ENCODE results near the gene GPR4.
"Not testable (repeated sequence)": the region's sequence is repeated elsewhere in the genome, so short reads cannot be mapped to it uniquely, and the experiment has no call there.

GPR4 gene

DNA sequence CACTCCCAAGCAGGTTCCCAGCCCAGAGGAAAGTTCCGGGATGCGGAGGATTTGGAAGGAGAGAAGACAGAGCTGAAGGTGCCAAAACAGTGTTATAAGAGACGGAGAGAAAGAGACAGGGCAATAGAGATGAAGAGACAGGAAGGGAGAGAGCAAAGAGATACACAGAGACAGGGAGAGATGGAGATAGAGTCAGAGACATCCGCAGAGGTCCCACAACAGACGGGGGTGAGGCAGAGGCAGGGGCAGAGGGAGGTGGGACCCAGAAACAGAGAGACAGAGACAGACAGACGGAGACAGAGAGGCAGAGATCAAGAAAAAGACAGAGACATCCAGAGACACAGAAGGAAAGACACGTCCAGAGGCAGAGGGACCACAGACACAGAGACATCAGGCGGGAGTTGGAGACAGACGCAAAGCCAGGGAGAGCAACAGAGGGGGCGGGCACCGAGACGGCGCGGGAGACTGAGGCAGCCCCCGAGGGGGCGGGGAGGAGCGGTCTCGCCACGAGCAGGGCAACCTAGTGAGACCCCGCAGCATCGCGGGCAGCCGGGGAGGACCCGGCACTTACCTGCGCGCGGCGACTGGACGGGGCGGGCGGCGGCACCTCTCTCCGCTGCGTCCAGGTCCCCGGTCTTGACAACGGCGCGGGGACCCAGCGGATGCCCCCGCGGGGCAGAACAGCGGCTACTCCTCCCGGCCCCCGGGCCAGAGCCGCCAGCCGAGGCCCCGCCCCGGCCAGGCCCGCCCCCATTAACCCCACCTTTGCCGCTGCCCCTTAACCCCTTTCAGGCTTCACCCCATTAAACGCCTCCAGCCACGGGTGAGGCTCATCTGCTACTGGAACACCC, at the start of gene GPR4:
Gene GPR4, minus strand, starts transcription at position 689 of the 851 bp plus-strand sequence. CDS start 10,346 bp downstream, outside the sequence.
- no peak for DNase-seq

DNA sequence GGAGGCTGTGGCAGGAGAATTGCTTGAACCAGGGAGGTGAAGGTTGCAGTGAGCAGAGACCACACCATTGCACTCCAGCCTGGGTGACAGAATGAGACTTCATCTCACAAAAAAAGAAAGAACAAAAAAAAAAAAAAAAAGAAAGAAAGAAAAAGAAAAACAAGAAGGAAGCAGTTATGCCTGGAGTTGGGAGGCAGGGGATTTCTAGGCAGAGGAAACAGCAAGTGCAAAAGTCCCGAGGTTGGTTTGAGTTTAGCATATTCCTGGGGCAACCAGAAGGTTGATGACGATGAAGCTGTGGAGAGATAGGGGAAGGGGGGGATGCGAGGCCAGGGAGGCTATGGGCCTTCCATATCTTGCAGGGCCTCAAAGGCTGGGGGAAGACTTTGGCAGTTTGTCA, 48.7 kb upstream of the GPR4 start:
- DNase-seq = no peak

DNA sequence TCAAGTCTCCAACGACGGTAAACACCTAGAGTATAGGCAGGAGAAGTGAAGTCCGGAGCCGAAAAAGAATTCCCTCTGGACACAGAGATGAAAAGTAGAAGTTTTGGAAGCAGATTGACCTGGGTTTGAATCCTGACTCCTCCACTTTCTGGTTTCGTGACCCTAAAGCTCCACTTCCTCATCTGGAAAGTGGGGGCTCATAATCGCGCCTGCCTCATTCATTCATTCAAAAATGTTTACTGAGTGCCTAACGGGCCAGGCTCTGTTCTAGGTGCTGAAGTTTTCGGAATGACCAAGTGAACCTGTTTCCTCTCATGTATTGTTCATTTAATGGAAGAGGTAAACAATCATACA, 44.3 kb upstream of the GPR4 start:
- DNase-seq = no peak

DNA sequence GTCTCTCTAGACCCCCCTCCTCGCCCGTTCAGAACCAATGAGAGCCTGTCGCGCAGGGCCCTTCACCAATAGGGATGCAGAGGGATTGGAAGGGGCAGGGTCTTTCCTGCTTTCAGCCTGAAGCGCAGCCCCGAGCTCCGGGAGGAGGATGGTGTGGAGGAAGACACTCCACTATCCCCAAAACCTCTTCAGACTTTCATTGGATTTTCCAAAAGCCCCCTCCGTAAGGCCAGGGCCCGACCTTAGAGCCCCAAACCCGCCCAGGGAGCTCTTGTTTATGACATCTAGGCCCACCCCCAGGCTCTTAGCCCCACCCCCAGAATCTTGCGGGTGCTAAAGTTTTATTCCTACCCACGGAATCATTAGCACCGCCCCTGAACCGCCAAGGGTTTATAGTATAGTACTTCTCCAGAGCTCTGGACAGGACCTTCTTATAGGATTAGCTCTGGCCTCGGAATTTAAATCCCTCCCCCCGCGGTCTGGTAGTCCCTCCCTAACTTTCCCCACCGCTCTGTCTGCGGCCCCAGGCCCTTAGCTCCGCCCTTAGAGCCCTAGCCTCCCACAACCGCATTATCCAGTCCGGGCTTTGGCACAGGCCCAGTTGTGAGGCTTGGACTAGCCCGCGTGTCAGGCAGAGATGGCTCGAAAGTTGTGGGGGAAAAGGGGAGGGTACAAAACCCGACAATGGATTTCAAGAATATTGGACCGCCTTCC, 43.8 kb upstream of the GPR4 start:
- peak; percentile 55 to 96 (median 88) for DNase-seq

GRCh38 chr19:45645068-45645630, 43.1 kb upstream of the GPR4 start:
- DNase-seq = peak in 43 of 51 donors; percentile 72 to 98 (median 93)

DNA sequence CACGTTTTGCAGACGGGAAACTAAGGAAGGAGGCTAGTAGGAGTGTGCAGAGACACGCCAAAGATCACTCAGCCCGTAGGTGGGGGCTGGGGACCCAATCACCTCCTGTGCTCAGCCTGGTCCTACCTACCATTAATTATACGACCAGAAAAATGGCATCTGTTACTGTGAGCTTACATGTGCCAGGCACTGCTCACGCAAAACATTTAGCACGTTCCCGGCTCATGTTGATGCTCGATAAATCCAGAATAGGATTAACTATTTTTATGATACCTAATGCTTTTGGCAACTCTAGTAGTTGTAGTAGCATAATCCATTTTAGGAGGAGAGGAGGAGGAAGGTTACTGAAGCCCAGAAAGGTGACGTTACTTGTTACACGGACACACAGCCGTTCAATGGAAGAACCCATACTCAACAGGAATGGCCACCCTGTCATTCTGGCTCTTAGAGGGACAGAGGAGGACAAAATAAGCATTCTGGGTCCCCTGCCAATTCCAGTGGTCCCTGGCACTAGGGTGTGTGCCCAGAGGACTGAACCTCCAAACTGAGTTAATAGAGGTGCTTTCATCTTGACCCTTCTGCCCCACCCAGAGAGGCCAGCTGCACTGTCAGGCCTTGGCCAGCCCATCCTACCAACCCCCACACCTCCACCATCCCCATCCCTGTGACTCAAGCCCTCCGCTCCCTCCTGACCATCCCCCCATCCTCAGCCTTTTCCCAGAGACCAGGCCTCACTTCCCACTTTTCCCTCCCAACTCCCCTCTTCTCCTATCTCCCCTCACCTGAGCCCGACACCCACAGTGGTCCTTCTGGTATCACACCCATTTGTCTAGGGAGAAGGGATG, 42.1 kb upstream of the GPR4 start:
- peak in 22 of 51 donors; percentile 4 to 63 (median 20) for DNase-seq

DNA sequence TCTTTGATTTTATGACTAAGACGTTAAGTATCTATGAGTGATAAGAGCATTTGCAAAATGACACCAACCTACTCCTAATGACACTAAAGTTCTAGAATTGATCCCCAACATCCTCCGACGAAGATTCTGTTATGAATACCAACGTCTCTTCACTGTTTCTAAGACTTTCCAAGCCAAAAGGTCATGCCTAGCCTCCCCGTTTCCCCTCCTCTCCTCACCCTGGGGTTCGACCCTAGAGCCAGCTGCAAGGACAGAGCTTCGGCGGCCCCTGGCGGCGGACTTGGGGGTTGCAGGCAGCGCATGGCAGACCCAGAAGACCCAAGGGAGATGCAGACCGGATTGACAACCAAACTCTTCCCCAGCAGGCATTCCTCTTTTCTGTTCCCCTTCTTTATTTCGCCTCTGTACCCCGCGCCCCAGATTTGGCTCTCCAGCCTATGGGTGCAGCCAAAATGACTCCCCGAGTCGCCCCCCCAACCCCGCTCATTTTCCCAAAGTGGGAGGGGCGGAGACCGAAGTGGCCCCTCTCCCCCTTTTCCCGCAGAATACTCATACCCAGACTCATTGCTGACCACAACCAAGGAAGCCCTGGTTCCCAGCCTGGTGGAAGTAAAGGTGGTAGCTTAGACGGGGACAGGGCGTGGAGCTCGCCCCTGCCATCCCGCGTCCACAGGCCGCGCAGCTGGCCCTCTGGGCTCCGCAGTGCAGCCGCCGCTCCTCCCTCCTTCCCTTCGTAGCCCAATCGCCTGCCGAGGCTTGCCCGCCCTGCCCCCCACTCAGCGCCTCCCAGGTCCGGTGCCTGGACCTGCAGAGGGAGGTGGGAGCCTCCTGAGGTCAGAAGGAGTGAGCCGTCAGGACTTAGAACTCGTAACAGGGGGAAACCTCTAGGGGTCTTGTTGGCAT, 41.3 kb upstream of the GPR4 start:
- DNase-seq = peak; percentile 32 to 94 (median 79)

DNA sequence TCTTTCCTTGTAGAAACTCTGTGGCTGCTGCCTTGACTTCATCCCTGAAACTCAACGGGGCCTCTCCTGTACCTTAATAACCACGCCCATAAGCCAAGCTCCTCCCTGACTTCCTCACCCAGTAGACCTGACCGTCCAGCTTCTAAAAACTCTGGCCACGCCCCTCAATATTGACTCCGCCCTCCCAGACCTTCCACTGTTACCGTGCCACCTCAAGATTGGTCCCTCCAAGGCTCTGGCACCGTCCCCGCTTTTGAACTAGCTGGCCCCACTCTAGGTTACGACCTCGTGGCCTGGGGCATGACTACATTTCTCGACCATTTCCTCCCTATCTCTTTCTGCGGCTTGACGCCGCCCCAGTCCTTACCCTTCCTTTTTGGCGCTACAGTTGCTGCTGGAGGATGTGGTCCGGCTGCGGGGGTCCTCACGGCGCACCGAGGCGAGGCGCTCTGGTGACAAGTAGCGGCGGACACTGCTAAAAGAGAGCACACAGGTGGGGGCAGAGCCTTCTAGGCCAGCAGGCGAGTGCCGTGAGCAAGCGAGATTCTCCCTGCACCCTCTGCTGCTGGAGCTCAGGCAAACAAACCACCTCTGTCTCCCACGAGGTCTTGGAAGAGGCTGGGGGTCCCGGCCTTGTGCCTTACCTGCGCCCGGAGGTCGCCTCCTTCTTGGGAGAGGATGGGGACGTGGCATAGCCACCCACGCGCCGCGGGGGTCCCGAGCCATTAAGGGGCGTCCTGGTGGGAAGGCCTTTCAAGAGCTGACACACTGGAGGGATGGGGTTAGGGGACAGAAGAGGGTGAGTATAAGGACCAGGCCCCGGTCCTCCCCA, 39.5 kb upstream of the GPR4 start:
- peak in 8 of 51 donors; percentile 4 to 21 (median 8) for DNase-seq

GRCh38 chr19:45640849-45641273, 38.8 kb upstream of the GPR4 start:
- DNase-seq = no peak

- peak in 3 of 51 donors; percentile 3 to 20 (median 10) for DNase-seq
Measured at GRCh38 chr19:45638930-45639729, 37.1 kb upstream of the GPR4 start, which contains the start of gene EML2. EML2 (minus strand) TSS chr19:45639397; CDS start chr19:45639376, 21 bp downstream.

DNA sequence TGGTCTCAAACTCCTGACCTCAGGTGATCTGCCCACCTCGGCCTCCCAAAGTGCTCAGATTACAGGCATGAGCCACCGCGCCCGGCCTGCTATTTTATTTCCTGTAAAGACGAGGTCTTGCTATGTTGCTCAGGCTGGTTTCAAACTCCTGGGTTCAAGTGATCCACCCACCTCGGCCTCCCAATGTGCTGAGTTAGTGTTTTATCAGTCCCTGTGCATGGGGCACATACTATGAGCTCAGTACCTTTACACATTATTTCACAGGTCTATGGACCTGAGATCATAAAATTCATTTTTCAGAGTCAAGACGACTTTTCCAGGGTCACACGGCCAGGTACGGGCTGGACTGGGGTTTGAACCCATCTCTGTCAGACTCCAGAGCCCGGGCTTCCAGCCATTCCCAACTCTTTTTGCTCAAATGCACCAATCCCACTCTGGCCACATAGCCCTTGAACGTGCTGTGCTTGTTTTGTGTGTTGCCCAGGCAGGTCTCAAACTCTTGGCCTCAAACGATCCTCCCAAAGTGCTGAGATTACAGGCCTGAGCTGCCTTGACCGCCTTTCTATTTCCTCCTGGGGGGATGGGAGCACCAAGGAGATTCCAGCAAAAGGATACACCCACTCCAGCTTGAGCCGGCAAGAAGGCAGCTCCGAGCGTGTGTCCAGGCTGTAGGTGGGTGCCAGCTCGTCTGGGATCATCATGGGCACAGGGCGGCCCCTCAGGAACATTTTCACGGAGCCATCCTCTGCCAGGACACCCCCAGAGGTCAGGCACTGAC, 36.1 kb upstream of the GPR4 start:
- DNase-seq = no peak

DNA sequence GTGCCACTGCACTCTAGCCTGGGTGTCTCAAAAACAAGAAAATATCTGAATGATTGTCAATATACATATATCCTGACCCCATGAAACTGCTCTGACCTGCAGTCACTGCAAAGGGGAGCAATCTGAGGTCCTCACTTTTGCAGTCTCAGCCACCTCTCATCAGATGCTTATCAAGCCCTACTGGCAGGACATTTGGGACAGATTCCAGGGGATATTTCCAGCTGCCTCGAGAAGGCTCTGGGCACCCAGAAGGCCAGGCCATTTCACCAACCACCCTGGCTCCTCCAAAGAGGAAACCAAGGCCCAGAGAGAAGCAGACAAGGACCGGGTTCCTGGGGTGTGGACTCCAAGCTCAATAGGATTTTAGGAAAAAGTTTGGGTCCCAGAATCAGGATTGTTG, 34.9 kb upstream of the GPR4 start:
- no peak for DNase-seq

DNA sequence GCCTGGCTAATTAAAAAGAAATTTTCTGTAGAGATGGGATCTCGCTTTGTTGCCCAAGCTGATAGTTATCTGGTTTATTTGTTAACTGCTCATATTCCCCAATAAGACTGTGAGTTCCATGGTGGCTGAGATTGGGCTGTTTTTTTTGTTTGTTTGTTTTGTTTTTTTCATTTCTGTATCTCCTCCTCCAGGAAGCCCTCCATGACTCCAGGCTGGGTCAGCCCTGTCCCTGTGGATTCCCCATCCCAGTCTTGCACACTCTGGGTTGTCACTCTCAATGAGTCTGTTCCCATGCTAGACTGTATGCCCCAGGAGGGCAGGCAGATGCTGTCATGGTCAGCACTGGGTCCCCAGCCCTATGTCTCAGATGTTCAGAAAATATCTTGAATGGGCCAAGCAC, 34.3 kb upstream of the GPR4 start:
- DNase-seq = no peak

GRCh38 chr19:45632468-45633196, 30.6 kb upstream of the GPR4 start:
- DNase-seq = peak in 26 of 51 donors; percentile 0 to 67 (median 24)

- no peak for DNase-seq
Measured at GRCh38 chr19:45630463-45630862, 28.5 kb upstream of the GPR4 start.

DNA sequence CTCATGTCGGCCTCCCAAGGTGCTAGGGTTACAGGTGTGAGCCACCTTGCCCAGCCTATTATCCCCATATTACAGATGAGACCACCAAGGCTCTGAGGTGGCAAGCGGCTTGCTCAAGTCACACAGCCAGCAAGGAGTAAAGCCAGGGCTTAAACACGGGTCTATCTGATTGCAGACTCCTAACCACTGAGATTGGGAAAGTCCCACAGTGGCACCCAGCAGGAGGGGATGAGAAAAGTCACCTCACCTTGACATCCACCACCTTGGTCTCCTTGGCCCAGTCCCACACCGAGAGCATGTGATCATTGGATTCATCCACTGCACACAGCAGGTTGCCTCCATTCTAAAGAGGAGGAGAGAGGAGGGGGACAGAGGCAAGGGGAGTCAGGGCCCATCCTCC, 27.7 kb upstream of the GPR4 start:
- DNase-seq = no peak

DNA sequence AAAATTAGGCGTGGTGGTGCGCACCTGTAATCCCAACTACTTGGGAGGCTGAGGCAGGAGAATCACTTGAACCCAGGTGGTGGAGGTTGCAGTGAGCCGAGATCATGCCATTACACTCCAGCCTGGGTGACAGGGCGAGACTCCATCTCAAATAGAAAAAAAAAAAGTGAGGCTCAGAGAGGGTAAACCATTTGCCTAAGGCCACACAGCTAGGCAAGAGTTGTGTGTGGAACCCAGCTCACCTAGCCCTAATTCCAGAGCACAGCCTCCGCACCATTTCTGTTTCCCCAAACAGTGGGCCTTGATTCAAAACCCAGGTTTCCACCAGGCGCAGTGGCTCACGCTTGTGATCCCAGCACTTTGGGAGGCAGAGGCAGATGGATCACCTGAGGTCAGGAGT, 26.2 kb upstream of the GPR4 start:
- DNase-seq = not testable (repeated sequence)

All from hypothalamus (tissue), 51 donors.